ENCODE data around the gene SMAGP.
"Not testable (repeated sequence)": the region's sequence is repeated elsewhere in the genome, so short reads cannot be mapped to it uniquely, and the experiment has no call there.

DNA sequence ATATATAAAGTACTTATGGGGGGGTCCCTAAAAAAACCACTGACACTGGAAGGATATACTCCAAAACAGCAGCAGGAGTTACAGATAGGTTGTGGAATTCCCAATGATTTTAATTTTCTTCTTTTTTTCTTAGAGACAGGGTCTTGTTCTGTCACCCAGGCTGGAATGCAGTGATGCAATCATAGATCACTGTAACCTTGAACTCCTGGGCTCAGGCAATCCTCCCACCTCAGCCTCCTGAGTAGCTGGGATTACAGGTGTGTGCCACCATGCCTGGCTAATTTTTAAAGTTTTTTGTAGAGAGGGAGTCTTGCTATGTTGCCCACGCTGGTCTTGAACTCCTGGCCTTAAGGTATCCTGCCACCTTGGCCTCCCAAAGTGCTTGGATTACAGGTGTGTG lies 10.6 kb downstream of the SMAGP start:
- TF ChIP-seq EZH2 (IDR thresholded peaks at IDR 0.05; ENCODE audit: low read length); CTCF (optimal IDR thresholded peaks at IDR 0.05 in 1 of 3, IDR thresholded peaks at IDR 0.05 in 1 of 3, conservative IDR thresholded peaks at IDR 0.05 in 1 of 3; ENCODE audit: extremely low read depth in 1 of 3, insufficient read depth in 2 of 3, low read length in 3 of 3): not testable (repeated sequence)
